GM15510 (cell line): ENCODE results near the gene ABHD12.

ENCODE experiments used
- POLR2A ChIP-seq: IDR thresholded peaks from 3 replicates; pipeline ENCODE4 v1.6.1; 2011; ENCODE audit warnings: borderline replicate concordance; ENCODE audit not compliant: insufficient read length; ENCODE audit errors: extremely low read depth

The ABHD12 gene

DNA sequence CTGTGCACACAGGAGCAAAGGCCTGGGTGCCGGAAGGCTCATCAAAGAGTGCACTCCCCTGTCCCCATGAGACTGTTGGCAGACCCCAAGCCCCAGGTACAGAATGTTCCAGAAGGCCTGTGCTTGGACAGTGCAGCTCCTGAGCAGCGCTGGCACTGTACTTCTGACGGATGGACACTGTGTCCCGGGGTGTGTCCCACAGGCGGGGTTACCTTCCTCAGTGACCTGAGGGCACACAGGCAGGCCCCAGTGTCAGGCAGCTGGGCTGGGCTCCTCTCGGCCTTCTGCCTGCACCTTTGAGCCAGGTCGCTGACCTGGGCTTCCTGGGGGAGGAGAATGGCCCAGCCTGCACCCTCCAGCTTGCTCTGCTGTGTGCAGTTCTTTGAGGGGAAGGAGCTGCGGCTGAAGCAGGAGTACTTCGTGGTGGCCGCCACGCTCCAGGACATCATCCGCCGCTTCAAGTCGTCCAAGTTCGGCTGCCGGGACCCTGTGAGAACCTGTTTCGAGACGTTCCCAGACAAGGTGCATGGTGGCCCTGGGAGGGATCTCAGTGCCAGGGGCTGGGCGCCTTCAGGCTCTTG is 112.6 kb downstream of the ABHD12 start:
- TF ChIP-seq POLR2A = no peak

- TF ChIP-seq POLR2A = no peak
Observed at GRCh38 chr20:25277051-25277801, 113.4 kb downstream of the ABHD12 start.

- TF ChIP-seq POLR2A = no peak
Observed at GRCh38 chr20:25276533-25277050, 114.0 kb downstream of the ABHD12 start.

DNA sequence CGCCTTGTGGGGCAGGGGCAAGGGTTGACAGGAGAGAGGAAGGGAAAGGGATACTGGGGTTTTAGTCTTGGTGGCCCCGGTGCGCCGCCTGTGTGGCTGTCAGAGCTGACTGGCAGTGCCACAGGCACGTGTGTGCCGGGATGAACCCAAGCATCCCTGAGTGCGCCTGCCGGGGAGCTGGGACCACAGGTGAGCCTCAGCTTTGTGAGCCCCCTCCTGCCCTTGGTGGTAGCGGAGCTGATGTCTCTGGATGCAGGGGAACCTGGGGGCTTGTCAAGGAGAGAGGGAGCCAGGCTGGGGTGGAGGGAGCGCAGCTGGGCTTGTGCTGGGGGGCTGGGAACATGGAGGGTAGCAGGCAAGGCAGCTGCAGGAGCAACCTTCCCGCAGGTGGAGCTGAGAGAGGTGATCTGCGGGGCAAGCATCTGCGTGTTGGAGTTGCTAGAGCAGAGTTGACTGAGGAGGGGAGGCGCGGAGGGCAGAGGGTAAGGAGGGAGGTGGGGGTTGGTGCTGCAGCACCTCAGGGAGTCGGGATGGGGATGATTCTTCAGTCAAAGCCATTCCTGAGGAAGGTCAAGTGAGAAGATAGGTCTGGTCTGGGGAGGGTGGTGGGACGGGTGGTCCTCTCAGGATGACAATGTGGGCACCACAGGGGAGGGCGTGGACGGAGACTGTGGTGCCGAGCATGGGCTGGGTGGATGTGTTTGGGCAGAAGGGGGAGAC is 114.7 kb downstream of the ABHD12 start:
- TF ChIP-seq POLR2A = no peak

- TF ChIP-seq POLR2A = no peak
Observed at GRCh38 chr20:25274891-25275812, 115.5 kb downstream of the ABHD12 start.

DNA sequence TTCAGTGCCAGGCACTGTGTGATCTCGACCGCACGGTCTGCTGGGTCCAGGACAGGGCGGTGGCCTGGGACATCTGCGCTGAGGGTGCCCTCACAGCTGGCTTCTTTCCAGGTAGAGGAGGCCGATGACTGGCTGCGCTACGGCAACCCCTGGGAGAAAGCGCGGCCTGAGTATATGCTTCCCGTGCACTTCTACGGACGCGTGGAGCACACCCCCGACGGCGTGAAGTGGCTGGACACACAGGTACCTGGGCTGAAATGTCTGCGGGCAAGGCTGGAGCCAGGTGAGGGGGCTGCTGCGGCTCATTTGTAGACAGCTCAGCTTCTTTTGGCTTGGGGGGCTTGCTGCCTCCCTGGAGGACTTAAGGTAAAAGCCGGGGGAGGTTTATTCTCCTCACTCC is 116.2 kb downstream of the ABHD12 start:
- no peak for TF ChIP-seq POLR2A

DNA sequence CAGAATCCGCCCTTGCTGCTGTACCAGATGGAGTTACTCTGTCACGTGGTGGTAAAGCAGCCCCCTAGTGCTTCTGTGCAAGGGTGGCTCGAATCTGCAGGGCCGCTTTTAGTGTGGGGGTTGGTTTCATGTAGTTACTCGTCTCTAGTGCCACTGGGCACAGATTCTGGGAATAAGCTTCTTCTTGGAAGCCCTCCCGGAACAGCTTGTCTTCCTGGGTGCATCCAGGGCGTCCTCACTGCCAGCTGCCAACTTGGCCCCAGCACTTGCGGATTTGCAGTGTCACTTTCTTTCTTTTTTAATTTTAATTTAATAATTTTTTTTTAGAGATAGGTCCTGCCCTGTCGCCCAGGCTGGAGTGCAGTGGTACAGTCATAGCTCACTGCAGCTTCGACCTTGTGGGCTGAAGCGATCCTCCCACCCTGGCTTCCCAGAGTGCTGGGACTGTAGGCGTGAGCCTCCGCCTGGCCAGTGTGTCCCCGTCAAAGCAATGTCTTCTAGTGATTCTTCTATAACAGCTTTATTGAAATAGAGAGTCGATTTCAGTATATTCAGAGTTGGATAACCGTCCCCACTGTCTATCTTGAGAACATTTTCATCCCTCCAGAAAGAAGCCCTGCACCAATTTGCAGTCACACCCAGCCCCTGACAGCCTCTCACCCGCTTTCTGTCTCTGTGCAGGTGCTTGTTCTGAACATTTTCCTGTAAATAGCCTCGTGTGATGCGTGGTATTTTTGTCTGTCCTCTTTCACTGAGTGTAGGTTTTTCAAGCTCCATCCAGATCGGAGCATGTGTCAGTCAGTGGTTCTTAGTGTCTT is 116.9 kb downstream of the ABHD12 start:
- TF ChIP-seq POLR2A = no peak

DNA sequence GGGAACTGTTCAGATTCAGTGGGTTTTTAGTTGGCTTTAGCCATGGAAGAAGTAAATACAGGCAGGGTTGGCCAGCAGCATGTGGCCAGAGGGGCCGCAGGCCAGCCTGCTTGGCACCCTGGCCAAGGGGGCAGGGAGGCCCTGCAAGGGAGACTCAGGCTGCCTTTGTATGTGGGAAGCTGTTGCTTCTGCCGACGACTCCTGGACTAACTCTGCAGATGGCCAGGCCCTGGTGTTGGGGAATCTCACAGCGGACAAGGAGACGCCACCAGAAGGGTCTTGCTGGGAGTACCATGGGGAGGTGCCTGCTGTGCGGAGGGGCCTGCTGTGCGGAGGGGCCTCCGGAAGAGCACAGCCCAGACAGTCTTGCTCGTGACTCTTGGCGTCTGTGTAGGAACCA is 117.6 kb downstream of the ABHD12 start:
- TF ChIP-seq POLR2A = no peak

- no peak for TF ChIP-seq POLR2A
Observed at GRCh38 chr20:25272223-25273000, 118.2 kb downstream of the ABHD12 start.

DNA sequence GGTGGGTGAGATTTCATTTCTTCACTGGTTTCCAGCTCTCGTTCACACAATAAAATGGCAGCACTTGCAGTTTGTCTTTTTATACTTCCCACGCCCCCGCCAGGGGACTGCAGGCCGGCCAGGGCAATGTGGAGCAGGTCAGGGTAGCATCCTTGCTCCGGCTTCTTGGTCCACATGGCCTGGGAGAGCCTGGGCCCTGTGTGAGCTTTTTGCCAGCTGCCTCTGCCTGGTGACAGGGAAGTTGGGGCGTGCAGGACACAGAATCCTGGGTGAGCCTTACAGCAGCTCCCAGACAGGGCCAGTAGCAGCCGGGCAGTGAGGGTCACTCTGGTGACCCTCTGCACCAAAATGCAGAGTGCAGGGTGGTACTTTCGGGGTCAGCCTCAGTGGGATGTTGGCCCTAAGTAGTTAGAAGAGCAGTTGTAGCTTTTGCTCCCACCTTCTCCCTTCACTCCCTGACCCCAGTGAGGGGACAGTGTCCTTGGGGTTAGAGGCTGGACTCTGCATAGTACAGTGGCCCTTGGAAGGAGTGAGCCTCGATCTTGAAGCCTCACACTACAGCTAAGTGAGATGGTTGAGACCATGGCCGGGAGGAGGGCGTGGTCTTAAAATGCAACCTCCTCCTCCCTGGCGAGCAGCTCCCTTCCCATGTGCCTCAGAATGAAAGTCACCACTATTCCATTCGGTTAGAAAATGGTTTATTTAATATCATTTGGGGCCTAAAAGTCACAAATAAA is 119.0 kb downstream of the ABHD12 start:
- TF ChIP-seq POLR2A = no peak

DNA sequence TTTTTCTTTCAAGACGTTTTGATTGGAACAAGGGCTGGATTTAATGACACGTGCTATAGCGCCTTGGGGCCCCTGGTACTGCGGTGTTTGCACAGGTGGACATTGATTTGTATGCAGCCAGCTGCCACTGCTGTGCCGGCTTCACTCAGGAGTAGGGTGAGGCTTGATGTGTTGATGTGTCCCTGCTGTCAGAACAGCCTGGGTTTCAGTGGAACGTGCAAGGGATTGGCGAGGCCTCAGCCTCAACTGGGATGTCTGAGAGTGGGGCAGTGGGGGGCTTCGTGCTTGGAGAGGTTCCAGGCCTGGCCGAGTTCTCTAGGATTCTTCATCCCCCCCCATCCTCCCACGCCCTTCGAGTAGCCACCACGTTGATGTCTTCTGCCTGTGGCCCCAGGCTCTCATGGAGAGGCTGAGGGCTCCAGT is 119.8 kb downstream of the ABHD12 start:
- TF ChIP-seq POLR2A = no peak

GRCh38 chr20:25269833-25270170 is 120.8 kb downstream of the ABHD12 start:
- no peak for TF ChIP-seq POLR2A
